Trophoblast cell (in vitro differentiated cells and primary cell): ENCODE results near the gene C17orf114.
A peak's percentile ranks its signal among the peaks of the same experiment; 100 is the strongest.

ENCODE experiments used
- DNase-seq, 2 donors: peaks; one replicate each; pipeline ENCODE4 v3.0.0-alpha.2; 2016
- H2AFZ ChIP-seq: 2 replicates; pipeline ENCODE4 v1.6.1; 2013; ENCODE audit warnings: low read length, moderate library complexity, mild to moderate bottlenecking; ENCODE audit not compliant: insufficient read depth, poor library complexity
- H2AK5ac ChIP-seq: 2 replicates; pipeline ENCODE4 v1.6.1; 2013; ENCODE audit warnings: mild to moderate bottlenecking, low read length
- H2BK120ac ChIP-seq: 2 replicates; pipeline ENCODE4 v1.6.1; 2013; ENCODE audit warnings: low read length, mild to moderate bottlenecking, moderate library complexity; ENCODE audit not compliant: insufficient read depth, poor library complexity
- H2BK12ac ChIP-seq: 2 replicates; pipeline ENCODE4 v1.6.1; 2013; ENCODE audit warnings: mild to moderate bottlenecking, low read length, moderate library complexity
- H2BK5ac ChIP-seq: 2 replicates; pipeline ENCODE4 v1.6.1; 2013; ENCODE audit warnings: low read length, low read depth, moderate library complexity, mild to moderate bottlenecking; ENCODE audit not compliant: poor library complexity
- H3K14ac ChIP-seq: 2 replicates; pipeline ENCODE4 v1.6.1; 2013; ENCODE audit warnings: mild to moderate bottlenecking, low read length
- H3K18ac ChIP-seq: 2 replicates; pipeline ENCODE4 v1.6.1; 2013; ENCODE audit warnings: mild to moderate bottlenecking, low read length
- H3K23ac ChIP-seq: 2 replicates; pipeline ENCODE4 v1.6.1; 2013; ENCODE audit warnings: low read length
- H3K27ac ChIP-seq: 2 replicates; pipeline ENCODE4 v1.5.1; 2013; ENCODE audit warnings: low read depth, mild to moderate bottlenecking, inconsistent platforms, low read length, moderate library complexity
- H3K27me3 ChIP-seq: 2 replicates; pipeline ENCODE4 v1.6.1; 2013; ENCODE audit warnings: inconsistent platforms, mild to moderate bottlenecking, low read length, moderate library complexity; ENCODE audit not compliant: insufficient read depth
- H3K36me3 ChIP-seq, 2 experiments: 1 replicate in 1 of 2; 2 replicates in 1 of 2; pipeline ENCODE4 v1.6.1; 2013; ENCODE audit warnings: low read length in 2 of 2, mild to moderate bottlenecking in 2 of 2, moderate library complexity in 1 of 2; ENCODE audit not compliant: insufficient read depth in 2 of 2, control insufficient read depth in 1 of 2
- H3K4ac ChIP-seq: 2 replicates; pipeline ENCODE4 v1.6.1; 2013; ENCODE audit warnings: low read depth, mild to moderate bottlenecking, low read length, moderate library complexity
- H3K4me1 ChIP-seq, 2 experiments: 1 replicate in 1 of 2; 2 replicates in 1 of 2; pipeline ENCODE4 v1.6.1; 2013; ENCODE audit warnings: low read length in 2 of 2, mild to moderate bottlenecking in 2 of 2, moderate library complexity in 1 of 2; ENCODE audit not compliant: insufficient read depth in 2 of 2, control insufficient read depth in 1 of 2
- H3K4me2 ChIP-seq: 2 replicates; pipeline ENCODE4 v1.6.1; 2013; ENCODE audit warnings: inconsistent platforms, mild to moderate bottlenecking, low read length, moderate library complexity
- H3K4me3 ChIP-seq: 2 replicates; pipeline ENCODE4 v1.5.1; 2013; ENCODE audit warnings: mild to moderate bottlenecking, low read depth, low read length, inconsistent platforms
- H3K79me1 ChIP-seq: one replicate; pipeline ENCODE4 v1.6.1; 2013; ENCODE audit warnings: low read length
- H3K79me2 ChIP-seq: 2 replicates; pipeline ENCODE4 v1.6.1; 2013; ENCODE audit warnings: low read length, mild to moderate bottlenecking; ENCODE audit not compliant: control insufficient read depth, insufficient read depth, poor library complexity
- H3K9ac ChIP-seq: 2 replicates; pipeline ENCODE4 v1.6.1; 2013; ENCODE audit warnings: mild to moderate bottlenecking, low read length
- H3K9me3 ChIP-seq: 2 replicates; pipeline ENCODE4 v1.6.1; 2013; ENCODE audit warnings: low read depth, mild to moderate bottlenecking, control low read depth, inconsistent platforms, low read length; ENCODE audit not compliant: insufficient read depth
- H4K12ac ChIP-seq: 2 replicates; pipeline ENCODE4 v1.6.1; 2013; ENCODE audit warnings: low read depth, mild to moderate bottlenecking, low read length, moderate library complexity
- H4K8ac ChIP-seq: 2 replicates; pipeline ENCODE4 v1.6.1; 2013; ENCODE audit warnings: low read depth, mild to moderate bottlenecking, low read length, moderate library complexity
- H4K91ac ChIP-seq: one replicate; pipeline ENCODE4 v1.6.1; 2013; ENCODE audit warnings: low read depth, mild to moderate bottlenecking, low read length, moderate library complexity
- WGBS: extraction: QIAGEN DNeasy Blood & Tissue Kit; methylation state at CpG from one replicate; pipeline ENCODE4 v1.1.7; 2013; ENCODE audit warnings: missing lambda C conversion rate; ENCODE audit not compliant: insufficient read length, insufficient coverage; ENCODE audit errors: extremely low coverage; 5-methylcytosine and 5-hydroxymethylcytosine counted together

The C17orf114 gene

GRCh38 chr17:4786106-4786511 lies 16.0 kb downstream of the C17orf114 start, which contains the start of gene VMO1:
TSS of gene VMO1 (minus strand) at chr17:4786364. CDS start at chr17:4786352, 12 bp downstream.
- Histone ChIP-seq H3K23ac (no peak within 1 kb of the TSS), H3K18ac (no peak within 1 kb of the TSS), H3K9ac (no peak within 1 kb of the TSS), H3K4me2 (no peak within 1 kb of the TSS), H2BK12ac (no peak within 1 kb of the TSS), H3K79me1 (peaks cover 16% of the 10 kb centered on the region), H3K4me3 (no peak within 1 kb of the TSS), H3K36me3 (no peaks in the 10 kb centered on the region), H4K91ac (no peak within 1 kb of the TSS), H2AK5ac (no peak within 1 kb of the TSS), H3K27me3 (no peaks in the 10 kb centered on the region), H3K9me3 (peaks cover 5% of the 10 kb centered on the region), H2BK5ac (no peak within 1 kb of the TSS), H4K8ac (no peak within 1 kb of the TSS), H3K79me2 (peaks cover 11% of the 10 kb centered on the region), H3K4ac (no peak within 1 kb of the TSS), H3K27ac (no peak within 1 kb of the TSS), H2AFZ (no peak within 1 kb of the TSS), H3K14ac (no peak within 1 kb of the TSS), H3K4me1 (peaks cover 6 to 8% of the 10 kb centered on the region in 2 experiments), H4K12ac (no peak within 1 kb of the TSS), H2BK120ac (no peak within 1 kb of the TSS)
- WGBS, result no CpG with 5 or more reads among the region's 24 CpGs
- no peak for DNase-seq

DNA sequence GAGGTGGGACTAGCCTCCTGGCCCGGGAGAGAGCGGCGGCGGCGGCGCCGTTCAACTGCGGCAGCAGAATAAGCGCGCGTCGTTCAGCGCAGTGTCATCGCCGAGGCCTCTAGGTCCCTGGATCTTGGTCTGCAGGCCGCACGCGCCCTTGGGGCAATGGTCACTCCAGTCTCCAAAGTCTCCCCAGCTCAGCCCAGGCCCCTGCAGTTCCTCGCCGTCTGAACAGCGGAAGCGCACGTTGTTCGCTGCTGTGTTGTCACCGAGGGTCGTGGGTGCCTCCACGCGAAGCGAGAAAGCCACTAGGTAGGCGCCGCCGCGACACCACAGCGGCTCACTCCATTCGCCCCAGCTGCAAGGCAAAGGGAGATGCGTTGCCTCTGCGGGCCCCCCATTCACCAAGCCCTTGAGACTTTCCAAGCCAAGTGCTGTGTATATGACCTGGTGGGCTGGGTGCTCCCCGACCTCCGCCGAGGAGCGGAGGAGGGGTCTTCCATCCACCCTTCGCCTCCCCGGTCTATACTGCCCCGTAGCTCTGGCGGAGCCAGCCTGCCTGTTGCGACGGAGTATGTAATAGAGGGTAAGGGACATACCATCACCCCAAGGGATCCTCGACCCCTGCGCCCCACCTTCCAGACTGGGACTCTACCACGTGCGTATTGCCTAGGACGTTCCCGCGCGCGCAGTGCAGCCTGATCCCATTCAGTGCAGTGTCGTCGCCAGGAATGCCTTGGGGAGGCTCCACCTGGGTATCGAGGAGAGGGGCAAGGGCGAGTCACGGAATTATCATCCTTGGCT lies 16.6 kb downstream of the C17orf114 start:
- DNase-seq, result no peak
- no peak overlapping the region for H2AFZ ChIP-seq
- no peak overlapping the region for H2BK5ac ChIP-seq
- no peak overlapping the region for H3K23ac ChIP-seq
- peaks cover 15% of the 10 kb centered on the region for H3K79me1 ChIP-seq
- no peak overlapping the region for H3K9ac ChIP-seq
- H4K8ac ChIP-seq, result no peak overlapping the region
- H2BK12ac ChIP-seq, result no peak overlapping the region
- H4K91ac ChIP-seq, result no peak overlapping the region
- H4K12ac ChIP-seq, result no peak overlapping the region
- no peak overlapping the region for H3K27ac ChIP-seq
- H3K27me3 ChIP-seq, result no peaks in the 10 kb centered on the region
- H3K4me1 ChIP-seq, result peaks cover 5 to 8% of the 10 kb centered on the region in 2 experiments
- no peak overlapping the region for H3K14ac ChIP-seq
- no peak overlapping the region for H3K4me3 ChIP-seq
- H2AK5ac ChIP-seq, result no peak overlapping the region
- peaks cover 5% of the 10 kb centered on the region for H3K9me3 ChIP-seq
- H3K4ac ChIP-seq, result no peak overlapping the region
- no peak overlapping the region for H3K4me2 ChIP-seq
- no peak overlapping the region for H2BK120ac ChIP-seq
- no CpG with 5 or more reads among the region's 61 CpGs for WGBS
- peaks cover 11% of the 10 kb centered on the region for H3K79me2 ChIP-seq
- H3K36me3 ChIP-seq, result no peaks in the 10 kb centered on the region
- no peak overlapping the region for H3K18ac ChIP-seq

DNA sequence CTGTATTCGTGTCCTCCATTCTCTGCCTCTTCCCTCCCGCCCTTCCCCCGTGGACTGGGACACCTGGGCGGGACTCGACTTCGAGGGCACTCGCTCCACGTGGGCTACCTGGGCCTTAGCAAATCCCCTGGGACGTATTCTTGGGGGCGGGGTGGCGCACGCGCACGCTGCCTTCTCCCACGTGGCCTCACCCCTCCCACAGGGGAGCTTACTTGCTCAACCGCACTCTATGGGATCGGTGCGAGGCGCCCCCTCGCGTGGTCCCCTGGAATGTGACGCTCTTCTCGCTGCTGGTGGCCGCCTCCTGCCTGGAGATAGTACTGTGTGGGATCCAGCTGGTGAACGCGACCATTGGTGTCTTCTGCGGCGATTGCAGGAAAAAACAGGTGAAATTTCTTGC lies 19.5 kb downstream of the C17orf114 start:
- no peak overlapping the region for H2AK5ac ChIP-seq
- no peak overlapping the region for H3K23ac ChIP-seq
- WGBS, result no CpG with 5 or more reads among the region's 28 CpGs
- H3K79me1 ChIP-seq, result no peaks in the 10 kb centered on the region
- no peak overlapping the region for H3K27ac ChIP-seq
- H3K18ac ChIP-seq, result no peak overlapping the region
- DNase-seq, result no peak
- H3K4me3 ChIP-seq, result peak overlapping the region; percentile 33
- H3K27me3 ChIP-seq, result no peaks in the 10 kb centered on the region
- H3K36me3 ChIP-seq, result no peaks in the 10 kb centered on the region
- H3K9ac ChIP-seq, result no peak overlapping the region
- H2BK5ac ChIP-seq, result no peak overlapping the region
- H3K4ac ChIP-seq, result no peak overlapping the region
- no peak overlapping the region for H4K91ac ChIP-seq
- no peak overlapping the region for H2BK12ac ChIP-seq
- H3K4me1 ChIP-seq, result no peaks in the 10 kb centered on the region
- no peak overlapping the region for H2BK120ac ChIP-seq
- peaks cover 5% of the 10 kb centered on the region for H3K9me3 ChIP-seq
- no peak overlapping the region for H4K8ac ChIP-seq
- no peak overlapping the region for H3K14ac ChIP-seq
- no peak overlapping the region for H4K12ac ChIP-seq
- H3K79me2 ChIP-seq, result no peaks in the 10 kb centered on the region
- H3K4me2 ChIP-seq, result no peak overlapping the region
- H2AFZ ChIP-seq, result no peak overlapping the region

- no peak overlapping the region for H2BK120ac ChIP-seq
- no peak overlapping the region for H4K12ac ChIP-seq
- DNase-seq, result peak; percentile 66 to 68
- no peak overlapping the region for H2BK5ac ChIP-seq
- no peaks in the 10 kb centered on the region for H3K79me2 ChIP-seq
- no peak overlapping the region for H3K4me2 ChIP-seq
- H3K4ac ChIP-seq, result no peak overlapping the region
- H3K27ac ChIP-seq, result no peak overlapping the region
- no peak overlapping the region for H4K8ac ChIP-seq
- H3K27me3 ChIP-seq, result no peaks in the 10 kb centered on the region
- no peak overlapping the region for H2AFZ ChIP-seq
- no peak overlapping the region for H3K9ac ChIP-seq
- WGBS, result no CpG with 5 or more reads among the region's 11 CpGs
- no peak overlapping the region for H4K91ac ChIP-seq
- H3K14ac ChIP-seq, result no peak overlapping the region
- no peak overlapping the region for H2AK5ac ChIP-seq
- no peaks in the 10 kb centered on the region for H3K4me1 ChIP-seq
- no peak overlapping the region for H3K4me3 ChIP-seq
- H3K79me1 ChIP-seq, result no peaks in the 10 kb centered on the region
- no peaks in the 10 kb centered on the region for H3K36me3 ChIP-seq
- no peak overlapping the region for H2BK12ac ChIP-seq
- H3K18ac ChIP-seq, result no peak overlapping the region
- peaks cover 5% of the 10 kb centered on the region for H3K9me3 ChIP-seq
- H3K23ac ChIP-seq, result no peak overlapping the region
These were observed 21.7 kb downstream of the C17orf114 start for GRCh38 chr17:4780325-4780955.
